22Rv1 (cell line): ENCODE measurements around the gene PHRF1.

ENCODE experiments used
- CTCF ChIP-seq: fragments of 450-650 bp; IDR thresholded peaks from 2 replicates; pipeline ENCODE4 v1.5.1; 2017; ENCODE audit warnings: mild to moderate bottlenecking
- ZFX ChIP-seq: fragments of 450-650 bp; IDR thresholded peaks from 2 replicates; pipeline ENCODE4 v1.6.1; 2017; ENCODE audit warnings: antibody characterized with exemption, borderline replicate concordance

GRCh38 chr11:629237-629583, 52.9 kb downstream of the PHRF1 start:
- no peak for TF ChIP-seq CTCF
- no peak for TF ChIP-seq ZFX
